Left ventricle myocardium inferior (tissue), 1 donor: ENCODE measurements around the gene SDR42E2. TPM values are rescaled to one million over a fixed set of nuclear protein-coding genes. Genes with fewer than 3 reads are reported as not detected.
"Not testable (repeated sequence)": the region's sequence is repeated elsewhere in the genome, so short reads cannot be mapped to it uniquely, and the experiment has no call there.

Source experiments
- DNase-seq: peaks from one replicate; pipeline ENCODE4 v3.0.0-alpha.2; 2020
- H3K27ac ChIP-seq: fragments of 200-600 bp; replicated peaks from 2 replicates; pipeline ENCODE4 v1.8.0; 2021
- H3K27me3 ChIP-seq: fragments of 200-600 bp; 2 replicates; pipeline ENCODE4 v1.8.0; 2021; ENCODE audit warnings: low read depth
- H3K36me3 ChIP-seq: fragments of 200-600 bp; 2 replicates; pipeline ENCODE4 v1.8.0; 2021
- H3K4me1 ChIP-seq: fragments of 200-600 bp; 2 replicates; pipeline ENCODE4 v1.8.0; 2021
- H3K4me3 ChIP-seq: fragments of 200-600 bp; 2 replicates; pipeline ENCODE4 v1.8.0; 2021; ENCODE audit warnings: mild to moderate bottlenecking, moderate library complexity
- H3K9me3 ChIP-seq: fragments of 200-600 bp; replicated peaks from 2 replicates; pipeline ENCODE4 v1.8.0; 2021
- intact Hi-C: fragments of 100-400 bp; cut with micrococcal nuclease; formaldehyde crosslinking; loops from one replicate; pipeline ENCODE4 v1.11.0; 2022
- total RNA-seq: library from RNA; stranded (reverse); fragmentation: NEBNext Ultra II Directional; extraction: Animal tissue kit (Norgen Biotek cat#: 25700); gene quantifications from one replicate; pipeline ENCODE4 v1.2.1, GENCODE V29; 2021
- TF ChIP-seq, protein P1 (sequence below): fragments of 200-600 bp; IDR thresholded peaks from 2 replicates; pipeline ENCODE4 v1.8.0; 2021; ENCODE audit warnings: antibody characterized with exemption, mild to moderate bottlenecking, borderline replicate concordance
- donor health status: DM: no; HTN: yes; CAD: no; lungs with severe emphysema.

Gene SDR42E2
- total RNA-seq, 1 donor from 2014 or later = 0.08 TPM

- TF ChIP-seq, protein P1, sequence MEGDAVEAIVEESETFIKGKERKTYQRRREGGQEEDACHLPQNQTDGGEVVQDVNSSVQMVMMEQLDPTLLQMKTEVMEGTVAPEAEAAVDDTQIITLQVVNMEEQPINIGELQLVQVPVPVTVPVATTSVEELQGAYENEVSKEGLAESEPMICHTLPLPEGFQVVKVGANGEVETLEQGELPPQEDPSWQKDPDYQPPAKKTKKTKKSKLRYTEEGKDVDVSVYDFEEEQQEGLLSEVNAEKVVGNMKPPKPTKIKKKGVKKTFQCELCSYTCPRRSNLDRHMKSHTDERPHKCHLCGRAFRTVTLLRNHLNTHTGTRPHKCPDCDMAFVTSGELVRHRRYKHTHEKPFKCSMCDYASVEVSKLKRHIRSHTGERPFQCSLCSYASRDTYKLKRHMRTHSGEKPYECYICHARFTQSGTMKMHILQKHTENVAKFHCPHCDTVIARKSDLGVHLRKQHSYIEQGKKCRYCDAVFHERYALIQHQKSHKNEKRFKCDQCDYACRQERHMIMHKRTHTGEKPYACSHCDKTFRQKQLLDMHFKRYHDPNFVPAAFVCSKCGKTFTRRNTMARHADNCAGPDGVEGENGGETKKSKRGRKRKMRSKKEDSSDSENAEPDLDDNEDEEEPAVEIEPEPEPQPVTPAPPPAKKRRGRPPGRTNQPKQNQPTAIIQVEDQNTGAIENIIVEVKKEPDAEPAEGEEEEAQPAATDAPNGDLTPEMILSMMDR = no peak
Measured at GRCh38 chr16:22123146-22123545, 39.2 kb upstream of the SDR42E2 start.

DNA sequence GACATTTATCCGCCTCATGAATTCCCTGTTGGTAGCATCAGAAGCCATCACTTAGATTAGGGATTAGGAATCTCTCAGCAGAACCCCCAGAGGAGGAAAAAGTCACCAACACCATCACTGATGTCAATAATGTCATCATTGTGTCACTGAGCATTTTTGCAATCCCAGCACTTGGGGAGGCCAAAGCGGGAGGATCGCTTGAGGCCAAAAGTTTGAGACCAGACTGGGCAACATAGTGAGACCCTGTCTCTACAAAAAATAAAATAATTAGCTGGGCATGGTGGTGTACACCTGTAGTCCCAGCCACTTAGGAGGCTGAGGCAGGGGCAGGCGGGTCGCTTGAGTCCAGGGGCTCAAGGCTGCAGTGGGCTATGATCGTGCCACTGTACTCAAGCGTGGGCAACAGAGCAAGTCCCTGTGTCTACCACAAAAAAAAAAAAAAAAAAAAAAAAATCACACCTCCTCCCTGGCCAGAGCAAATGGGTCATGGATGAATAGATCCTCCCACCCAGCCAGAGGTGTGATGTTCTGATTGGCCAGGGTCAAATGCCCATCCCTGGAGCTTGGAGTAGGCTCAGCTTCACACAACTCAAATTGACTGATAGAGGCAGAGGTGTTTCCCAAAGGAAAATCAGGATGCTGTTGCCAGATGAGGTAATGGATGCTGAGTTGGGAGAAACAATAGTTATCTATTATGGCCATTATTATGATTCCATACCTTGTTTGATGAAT is 38.4 kb upstream of the SDR42E2 start:
- Histone ChIP-seq H3K27me3 (no peaks in the 10 kb centered on the region), H3K27ac (no peak overlapping the region), H3K36me3 (no peaks in the 10 kb centered on the region), H3K9me3 (no peaks in the 10 kb centered on the region), H3K4me3 (no peak overlapping the region), H3K4me1 (no peaks in the 10 kb centered on the region)
- intact Hi-C loops = no loop called here
- no peak for DNase-seq
- TF ChIP-seq, protein P1 = no peak

More at GRCh38 chr16:22123146-22123545, 39.2 kb upstream of the SDR42E2 start:
- Histone ChIP-seq H3K9me3 (no peaks in the 10 kb centered on the region), H3K4me3 (no peak overlapping the region), H3K4me1 (no peaks in the 10 kb centered on the region), H3K27ac (no peak overlapping the region), H3K27me3 (no peaks in the 10 kb centered on the region), H3K36me3 (no peaks in the 10 kb centered on the region)
- intact Hi-C loops = no loop called here
- DNase-seq = no peak

DNA sequence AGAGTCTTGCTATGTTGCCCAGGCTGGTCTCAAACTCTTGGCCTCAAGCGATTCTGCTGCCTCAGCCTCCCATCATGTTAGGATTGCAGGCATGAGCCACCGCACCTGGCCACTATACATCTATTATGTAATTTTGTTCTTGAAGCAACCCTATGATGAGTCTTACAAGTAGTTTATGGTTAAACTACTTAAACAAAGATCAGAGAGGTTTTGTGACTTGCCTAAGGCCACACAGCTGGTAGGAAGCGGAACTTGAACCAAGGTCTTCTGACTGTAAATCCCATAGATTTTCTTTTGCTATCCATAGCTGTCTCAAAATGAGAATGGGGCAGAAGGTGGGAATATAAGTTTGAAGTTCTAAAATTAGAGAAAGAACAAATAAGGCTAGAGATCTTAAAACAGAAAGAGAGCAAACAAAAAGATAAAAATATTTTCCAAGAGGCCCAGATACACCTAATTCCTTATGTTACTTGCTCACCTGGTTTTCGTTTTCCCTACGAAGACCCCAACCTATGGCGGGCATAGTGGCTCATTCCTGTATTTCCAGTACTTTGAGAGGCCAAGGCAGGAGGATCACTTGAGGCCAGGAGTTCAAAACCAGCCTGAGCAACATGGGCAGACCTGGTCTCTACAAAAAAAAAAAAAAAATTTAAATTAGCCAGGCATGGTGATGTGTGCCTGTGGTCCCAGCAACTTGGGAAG is 37.6 kb upstream of the SDR42E2 start:
- Histone ChIP-seq H3K27ac (no peak overlapping the region), H3K4me3 (no peak overlapping the region), H3K4me1 (no peaks in the 10 kb centered on the region), H3K9me3 (no peaks in the 10 kb centered on the region), H3K36me3 (no peaks in the 10 kb centered on the region), H3K27me3 (no peaks in the 10 kb centered on the region)
- intact Hi-C loops = no loop called here
- TF ChIP-seq, protein P1 = no peak
- no peak for DNase-seq

DNA sequence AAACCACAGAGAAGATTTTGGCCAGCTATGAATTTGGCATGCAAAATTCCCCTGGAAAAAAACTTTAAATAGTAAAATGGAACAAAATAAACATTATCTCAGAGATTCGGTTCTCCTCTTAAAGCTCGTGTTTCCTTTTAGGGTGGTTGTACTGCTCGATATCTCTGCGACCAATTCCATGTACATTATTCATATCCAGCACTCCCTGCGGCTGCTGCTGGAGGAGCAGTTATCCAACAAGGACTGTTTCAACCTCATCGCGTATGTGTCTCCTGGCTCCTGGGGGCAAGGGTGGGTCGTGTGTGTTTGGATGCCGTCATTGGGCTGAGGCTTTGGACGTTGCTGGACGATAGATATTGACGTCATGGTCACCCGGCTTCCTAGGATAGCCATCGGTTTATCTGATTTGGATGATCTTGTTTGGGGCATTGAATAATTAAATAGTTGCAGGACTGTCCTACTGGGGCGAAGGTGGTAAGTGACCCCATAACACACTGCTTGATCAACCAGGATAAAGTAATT is 36.2 kb upstream of the SDR42E2 start:
- no peak for DNase-seq
- Histone ChIP-seq H3K27ac (no peak overlapping the region), H3K4me3 (no peak overlapping the region), H3K9me3 (no peaks in the 10 kb centered on the region), H3K36me3 (no peaks in the 10 kb centered on the region), H3K27me3 (no peaks in the 10 kb centered on the region), H3K4me1 (no peaks in the 10 kb centered on the region)
- TF ChIP-seq, protein P1 = no peak
- intact Hi-C loops = no loop called here

DNA sequence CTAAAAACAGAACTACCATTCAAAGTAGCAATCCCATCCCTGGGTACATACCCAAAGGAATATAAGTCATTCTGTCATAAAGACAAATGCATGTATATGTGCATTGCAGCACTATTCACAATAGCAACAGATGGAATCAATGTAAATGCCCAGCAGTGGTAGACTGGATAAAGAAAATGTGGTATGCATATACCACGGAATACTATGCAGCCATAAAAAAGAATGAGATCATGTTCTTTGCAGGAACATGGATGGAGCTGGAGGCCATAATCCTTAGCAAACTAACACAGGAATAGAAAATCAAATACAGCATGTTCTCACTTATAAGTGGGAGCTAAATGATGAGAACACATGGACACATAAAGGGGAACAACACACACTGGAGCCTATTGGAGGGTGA is 33.8 kb upstream of the SDR42E2 start:
- DNase-seq, H3K9me3 ChIP-seq, H3K4me3 ChIP-seq, H3K36me3 ChIP-seq, H3K27ac ChIP-seq, H3K4me1 ChIP-seq, H3K27me3 ChIP-seq, intact Hi-C loops: not testable (repeated sequence)

DNA sequence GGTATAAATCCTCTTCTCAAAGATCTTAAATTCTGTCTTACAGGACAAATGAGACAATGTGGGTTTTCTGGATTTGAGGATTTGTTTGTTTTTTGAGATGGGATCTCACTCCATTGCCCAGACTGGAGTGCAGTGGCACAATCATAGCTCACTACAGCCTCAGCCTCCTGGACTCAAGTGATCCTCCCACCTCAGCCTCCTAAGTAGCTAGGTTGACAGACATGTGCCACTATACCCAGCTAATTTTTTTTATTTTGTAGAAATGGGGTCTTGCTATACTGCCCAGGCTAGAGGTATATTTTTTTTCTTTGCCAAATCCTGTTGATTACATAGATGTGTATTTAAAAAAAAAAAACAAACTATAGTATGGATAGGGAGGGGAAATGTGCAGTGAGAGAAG is 31.8 kb upstream of the SDR42E2 start:
- no peak for DNase-seq

More for the DNA sequence above, 31.8 kb upstream of the SDR42E2 start:
- Histone ChIP-seq H3K4me1 (no peaks in the 10 kb centered on the region), H3K27me3 (no peaks in the 10 kb centered on the region), H3K36me3 (no peaks in the 10 kb centered on the region), H3K27ac (no peak overlapping the region), H3K4me3 (no peak overlapping the region), H3K9me3 (no peaks in the 10 kb centered on the region)
- intact Hi-C loops = no loop called here
- TF ChIP-seq, protein P1 = no peak
